ENCODE data around the gene MLN. TPM values are rescaled to one million over a fixed set of nuclear protein-coding genes. Genes with fewer than 3 reads are reported as not detected.

The MLN gene
- total RNA-seq, 2 donors from 2014 or later: not detected

- Mint-ChIP-seq H3K4me1 (ENCODE audit: low read depth) (no peaks in the 10 kb centered on the region), H3K9me3 (no peaks in the 10 kb centered on the region), H3K27ac (no peak overlapping the region), H3K4me3 (no peak overlapping the region), H3K27me3 (ENCODE audit: low read depth) (peaks cover 11% of the 10 kb centered on the region), H3K36me3 (ENCODE audit: insufficient read depth in 2 of 2) (no peaks in the 10 kb centered on the region)
- DNase-seq (no peak), ATAC-seq (replicated peaks in 1 of 2) (no peak)
These were observed 3.4 kb downstream of the MLN start for GRCh38 chr6:33800248-33800969.

DNA sequence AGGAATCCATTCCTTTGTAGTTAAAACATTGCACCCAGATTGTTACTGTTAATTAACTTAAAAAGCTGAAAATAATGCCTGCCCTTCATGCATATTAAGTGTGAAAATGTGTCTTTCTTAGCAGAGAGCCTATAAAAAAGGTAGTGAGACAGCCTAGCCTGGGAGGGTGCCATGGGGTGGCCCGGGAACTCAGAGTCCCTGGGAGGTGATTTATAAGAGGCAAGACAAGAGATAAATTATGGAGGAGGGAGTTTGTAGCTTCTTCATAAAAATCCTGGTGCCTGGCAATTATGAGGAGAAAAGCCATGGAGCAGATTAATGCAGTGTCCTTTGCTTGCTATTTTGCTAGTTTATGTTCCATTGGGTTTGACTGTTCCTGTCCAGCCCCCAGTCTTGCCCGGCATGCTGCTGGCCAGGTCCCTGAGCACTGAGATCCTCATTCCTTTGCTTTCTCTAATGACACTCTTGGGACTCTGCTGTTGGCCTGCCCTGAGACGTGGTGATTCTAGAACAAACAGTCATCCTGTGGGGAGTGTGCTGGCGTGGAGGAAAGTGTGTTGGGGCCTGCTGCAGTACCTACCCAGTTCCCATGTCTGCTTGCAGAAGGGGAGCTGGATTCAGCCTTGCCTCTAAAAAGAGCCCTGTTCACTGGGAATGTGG lies 4.2 kb downstream of the MLN start:
- no peaks in the 10 kb centered on the region for H3K9me3 Mint-ChIP-seq
- no peak for DNase-seq
- no peaks in the 10 kb centered on the region for H3K36me3 Mint-ChIP-seq (ENCODE audit: insufficient read depth in 2 of 2)
- H3K4me1 Mint-ChIP-seq (ENCODE audit: low read depth): no peaks in the 10 kb centered on the region
- ATAC-seq (replicated peaks in 1 of 2): no peak
- H3K4me3 Mint-ChIP-seq: no peak overlapping the region
- H3K27me3 Mint-ChIP-seq (ENCODE audit: low read depth): peaks cover 11% of the 10 kb centered on the region
- no peak overlapping the region for H3K27ac Mint-ChIP-seq

DNA sequence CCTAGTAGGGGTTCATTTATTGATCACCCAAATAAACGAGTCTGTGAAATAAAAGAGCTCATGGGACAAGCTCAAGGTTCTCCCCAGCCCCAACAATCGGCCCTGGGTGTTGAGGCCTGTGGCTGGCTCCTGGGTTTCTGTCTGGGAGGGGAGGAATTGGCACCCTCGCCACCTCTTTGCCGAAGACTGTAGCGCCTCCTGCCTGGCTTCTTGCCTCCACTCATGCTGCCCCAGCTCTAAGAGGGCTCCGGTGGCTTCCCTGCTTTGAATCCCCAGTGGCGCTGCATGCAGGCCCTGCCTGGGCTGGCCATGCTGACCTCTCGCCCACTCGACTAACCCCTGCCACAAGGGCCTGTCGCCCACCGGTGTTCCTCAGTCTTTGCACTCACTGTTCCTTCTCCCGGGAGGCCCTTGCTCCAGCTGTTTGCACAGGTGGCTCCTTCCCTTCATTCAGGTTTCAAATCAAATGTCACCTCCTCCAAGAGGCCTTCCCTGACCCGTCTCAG lies 5.4 kb downstream of the MLN start:
- Mint-ChIP-seq H3K4me1 (ENCODE audit: low read depth) (no peaks in the 10 kb centered on the region), H3K4me3 (no peak overlapping the region), H3K27ac (no peak overlapping the region), H3K27me3 (ENCODE audit: low read depth) (peaks cover 11% of the 10 kb centered on the region), H3K36me3 (ENCODE audit: insufficient read depth in 2 of 2) (no peaks in the 10 kb centered on the region), H3K9me3 (no peaks in the 10 kb centered on the region)
- ATAC-seq (replicated peaks in 1 of 2) (no peak), DNase-seq (no peak)

DNA sequence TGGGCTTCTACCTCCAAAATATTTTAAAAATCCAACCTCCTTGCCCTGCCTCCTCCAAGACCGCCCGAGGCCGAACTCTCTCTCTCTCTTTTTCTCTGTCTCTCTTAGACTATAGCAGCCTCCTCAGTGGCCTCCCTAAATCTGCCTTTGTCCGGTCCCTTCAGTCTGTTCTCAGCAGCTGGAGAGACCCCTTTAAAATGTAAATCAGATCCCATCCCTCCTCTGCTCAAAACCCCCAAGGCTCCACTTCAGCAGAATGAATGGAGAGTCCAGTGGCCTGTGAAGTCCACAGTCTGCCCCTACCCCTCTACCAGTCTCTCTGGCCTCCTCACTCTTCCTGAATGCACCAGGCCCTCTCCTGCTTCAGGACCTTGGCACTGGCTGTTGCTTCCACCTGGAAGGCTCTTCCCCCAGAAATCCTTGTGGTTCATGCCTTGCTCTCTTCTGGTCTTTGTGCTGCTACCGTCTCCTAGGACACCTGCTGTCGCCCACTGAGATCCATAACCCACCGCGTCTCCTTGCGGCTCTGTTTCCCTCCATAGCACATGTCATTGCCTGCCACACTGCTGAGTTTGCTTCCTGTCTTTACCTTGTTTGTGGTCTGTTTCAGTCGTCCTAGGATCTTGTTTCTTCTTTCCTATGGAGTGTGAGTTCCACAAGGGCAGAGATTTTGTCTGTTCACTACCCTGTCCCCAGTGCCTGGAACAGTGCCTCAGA lies 6.0 kb downstream of the MLN start:
- H3K27me3 Mint-ChIP-seq (ENCODE audit: low read depth): peaks cover 11% of the 10 kb centered on the region
- no peak overlapping the region for H3K27ac Mint-ChIP-seq
- no peaks in the 10 kb centered on the region for H3K4me1 Mint-ChIP-seq (ENCODE audit: low read depth)
- H3K36me3 Mint-ChIP-seq (ENCODE audit: insufficient read depth in 2 of 2): no peaks in the 10 kb centered on the region
- no peak overlapping the region for H3K4me3 Mint-ChIP-seq
- no peak for DNase-seq
- no peaks in the 10 kb centered on the region for H3K9me3 Mint-ChIP-seq
- ATAC-seq (replicated peaks in 1 of 2): no peak

- no peak overlapping the region for H3K27ac Mint-ChIP-seq
- no peak for ATAC-seq (replicated peaks in 1 of 2)
- DNase-seq: no peak
- peaks cover 0 to 1% of the 10 kb centered on the region in 2 donors for H3K9me3 Mint-ChIP-seq
- no peak overlapping the region for H3K4me3 Mint-ChIP-seq
- H3K27me3 Mint-ChIP-seq (ENCODE audit: low read depth): peaks cover 11% of the 10 kb centered on the region
- H3K36me3 Mint-ChIP-seq (ENCODE audit: insufficient read depth in 2 of 2): no peaks in the 10 kb centered on the region
- peaks cover under 1% of the 10 kb centered on the region for H3K4me1 Mint-ChIP-seq (ENCODE audit: low read depth)
These were observed 8.7 kb downstream of the MLN start for GRCh38 chr6:33794910-33795623.

- Mint-ChIP-seq H3K9me3 (peaks cover 0 to 1% of the 10 kb centered on the region in 2 donors), H3K27me3 (ENCODE audit: low read depth) (peaks cover 9% of the 10 kb centered on the region), H3K36me3 (ENCODE audit: insufficient read depth in 2 of 2) (peaks cover under 1% of the 10 kb centered on the region in 2 donors), H3K27ac (no peak overlapping the region), H3K4me1 (ENCODE audit: low read depth) (peaks cover 13% of the 10 kb centered on the region), H3K4me3 (no peak overlapping the region)
- DNase-seq (no peak), ATAC-seq (replicated peaks in 1 of 2) (no peak)
These were observed 10.8 kb downstream of the MLN start for GRCh38 chr6:33792981-33793380.

GRCh38 chr6:33791620-33792019 lies 12.2 kb downstream of the MLN start:
- Mint-ChIP-seq H3K4me3 (no peak overlapping the region), H3K9me3 (peaks cover 0 to 1% of the 10 kb centered on the region in 2 donors), H3K27me3 (ENCODE audit: low read depth) (no peaks in the 10 kb centered on the region), H3K27ac (no peak overlapping the region), H3K36me3 (ENCODE audit: insufficient read depth in 2 of 2) (peaks cover 3 to 4% of the 10 kb centered on the region in 2 donors), H3K4me1 (ENCODE audit: low read depth) (peaks cover 27% of the 10 kb centered on the region)
- DNase-seq (no peak), ATAC-seq (replicated peaks in 1 of 2) (no peak)

DNA sequence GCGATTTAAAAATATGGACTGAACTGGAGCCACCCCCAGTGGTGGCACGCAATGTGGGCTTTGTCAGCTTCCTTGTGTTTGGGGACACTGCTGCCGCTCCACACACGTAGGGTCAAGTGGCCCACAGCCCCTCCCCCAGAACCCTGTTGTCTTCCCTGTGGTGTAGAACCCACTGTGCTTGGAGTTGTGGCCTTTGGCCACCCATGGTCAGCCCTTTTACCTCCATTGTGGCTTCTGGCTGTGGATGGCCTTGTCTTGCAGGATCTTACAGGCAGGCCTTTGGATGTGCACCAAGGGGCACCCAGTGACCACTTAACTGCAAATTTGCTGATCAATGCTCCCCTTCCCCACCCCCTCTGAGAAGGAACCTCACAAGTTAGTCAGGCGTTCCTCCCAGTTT lies 12.9 kb downstream of the MLN start:
- Mint-ChIP-seq H3K27ac (no peak overlapping the region), H3K4me1 (ENCODE audit: low read depth) (peaks cover 34% of the 10 kb centered on the region)
- no peak for DNase-seq

DNA sequence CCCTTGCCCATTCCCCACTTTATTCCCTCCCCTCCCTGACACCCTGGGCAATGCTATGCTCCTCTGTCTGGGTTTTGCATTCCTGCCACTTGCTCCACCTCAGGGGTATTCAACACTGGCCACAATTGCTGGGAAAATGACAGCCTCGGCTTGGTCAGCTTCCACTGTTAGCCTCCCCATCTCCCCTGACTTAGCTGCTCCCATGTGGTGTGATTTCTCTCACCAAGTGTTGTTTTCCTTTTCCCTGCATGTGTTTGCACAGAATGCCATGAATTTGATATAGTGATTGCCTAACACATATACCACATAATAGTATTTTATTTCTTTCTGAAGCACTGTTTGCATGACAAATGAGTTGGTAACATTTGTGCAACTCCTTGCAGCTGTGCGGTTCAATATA lies 13.4 kb downstream of the MLN start:
- peak overlapping the region in 1 of 2 donors; percentile 14 for H3K4me3 Mint-ChIP-seq
- ATAC-seq (replicated peaks in 1 of 2): no peak
- peak overlapping the region; percentile 20 for H3K27ac Mint-ChIP-seq
- no peaks in the 10 kb centered on the region for H3K27me3 Mint-ChIP-seq (ENCODE audit: low read depth)
- peaks cover 3 to 8% of the 10 kb centered on the region in 2 donors for H3K36me3 Mint-ChIP-seq (ENCODE audit: insufficient read depth in 2 of 2)
- H3K9me3 Mint-ChIP-seq: peaks cover 0 to 1% of the 10 kb centered on the region in 2 donors
- peaks cover 39% of the 10 kb centered on the region for H3K4me1 Mint-ChIP-seq (ENCODE audit: low read depth)
- DNase-seq: no peak

More for the DNA sequence above, 12.9 kb downstream of the MLN start:
- Mint-ChIP-seq H3K27me3 (ENCODE audit: low read depth) (no peaks in the 10 kb centered on the region), H3K9me3 (peaks cover 0 to 1% of the 10 kb centered on the region in 2 donors), H3K36me3 (ENCODE audit: insufficient read depth in 2 of 2) (peaks cover 3 to 8% of the 10 kb centered on the region in 2 donors), H3K4me3 (no peak overlapping the region)
- no peak for ATAC-seq (replicated peaks in 1 of 2)

DNA sequence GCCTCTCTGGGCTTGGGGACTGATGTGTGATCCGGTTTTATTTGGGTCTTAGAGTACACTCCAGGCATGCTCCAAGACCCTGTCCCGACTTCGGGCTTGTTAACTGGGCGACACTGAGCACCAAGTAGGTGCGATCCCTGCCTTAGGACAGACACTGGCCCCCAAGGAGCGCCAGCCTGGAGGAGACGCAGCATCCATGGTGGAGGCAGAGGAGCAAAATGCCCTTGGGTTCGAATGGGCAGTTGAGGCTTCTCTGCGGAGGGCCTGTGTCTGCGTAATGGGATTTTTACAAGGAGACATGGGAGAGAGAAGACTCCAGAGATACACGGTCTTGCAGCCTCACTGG lies 14.3 kb downstream of the MLN start:
- H3K9me3 Mint-ChIP-seq: peaks cover 0 to 1% of the 10 kb centered on the region in 2 donors
- peak overlapping the region; percentile 74 to 87 for H3K4me3 Mint-ChIP-seq
- DNase-seq: no peak
- peaks cover 48% of the 10 kb centered on the region for H3K4me1 Mint-ChIP-seq (ENCODE audit: low read depth)
- no peaks in the 10 kb centered on the region for H3K27me3 Mint-ChIP-seq (ENCODE audit: low read depth)
- no peak for ATAC-seq (replicated peaks in 1 of 2)
- H3K36me3 Mint-ChIP-seq (ENCODE audit: insufficient read depth in 2 of 2): peaks cover 3 to 8% of the 10 kb centered on the region in 2 donors
- peak overlapping the region; percentile 83 for H3K27ac Mint-ChIP-seq

GRCh38 chr6:33788694-33789549 lies 14.9 kb downstream of the MLN start, which contains the start of gene LEMD2:
Gene LEMD2 (minus strand): TSS chr6:33789130. CDS start chr6:33789116, 14 bp downstream.
- DNase-seq: peak; percentile 94 to 96
- Mint-ChIP-seq H3K27ac (peak within 1 kb of the TSS; percentile 86), H3K4me3 (peak within 1 kb of the TSS; percentile 87 to 97), H3K9me3 (peaks cover 0 to 1% of the 10 kb centered on the region in 2 donors), H3K36me3 (ENCODE audit: insufficient read depth in 2 of 2) (peaks cover 3 to 8% of the 10 kb centered on the region in 2 donors), H3K4me1 (ENCODE audit: low read depth) (peaks cover 51% of the 10 kb centered on the region), H3K27me3 (ENCODE audit: low read depth) (no peaks in the 10 kb centered on the region)
- ATAC-seq (replicated peaks in 1 of 2): peak; percentile 86 to 88
